ENCODE results near the gene VAPA.

DNA sequence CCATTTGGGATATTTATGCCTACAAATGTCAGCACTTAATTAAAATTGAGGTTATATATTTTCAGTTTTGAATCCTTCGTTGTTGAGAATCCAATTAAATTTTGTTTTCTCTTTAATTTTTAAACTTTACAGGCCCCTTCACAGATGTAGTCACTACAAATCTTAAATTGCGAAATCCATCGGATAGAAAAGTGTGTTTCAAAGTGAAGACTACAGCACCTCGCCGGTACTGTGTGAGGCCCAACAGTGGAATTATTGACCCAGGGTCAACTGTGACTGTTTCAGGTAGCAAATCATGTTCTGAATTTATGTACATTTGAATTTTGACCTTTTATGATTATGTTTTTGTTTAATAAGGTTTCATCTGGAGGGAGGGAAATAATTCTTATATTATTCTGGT is 17.9 kb downstream of the VAPA start:
- TF ChIP-seq, protein P1, sequence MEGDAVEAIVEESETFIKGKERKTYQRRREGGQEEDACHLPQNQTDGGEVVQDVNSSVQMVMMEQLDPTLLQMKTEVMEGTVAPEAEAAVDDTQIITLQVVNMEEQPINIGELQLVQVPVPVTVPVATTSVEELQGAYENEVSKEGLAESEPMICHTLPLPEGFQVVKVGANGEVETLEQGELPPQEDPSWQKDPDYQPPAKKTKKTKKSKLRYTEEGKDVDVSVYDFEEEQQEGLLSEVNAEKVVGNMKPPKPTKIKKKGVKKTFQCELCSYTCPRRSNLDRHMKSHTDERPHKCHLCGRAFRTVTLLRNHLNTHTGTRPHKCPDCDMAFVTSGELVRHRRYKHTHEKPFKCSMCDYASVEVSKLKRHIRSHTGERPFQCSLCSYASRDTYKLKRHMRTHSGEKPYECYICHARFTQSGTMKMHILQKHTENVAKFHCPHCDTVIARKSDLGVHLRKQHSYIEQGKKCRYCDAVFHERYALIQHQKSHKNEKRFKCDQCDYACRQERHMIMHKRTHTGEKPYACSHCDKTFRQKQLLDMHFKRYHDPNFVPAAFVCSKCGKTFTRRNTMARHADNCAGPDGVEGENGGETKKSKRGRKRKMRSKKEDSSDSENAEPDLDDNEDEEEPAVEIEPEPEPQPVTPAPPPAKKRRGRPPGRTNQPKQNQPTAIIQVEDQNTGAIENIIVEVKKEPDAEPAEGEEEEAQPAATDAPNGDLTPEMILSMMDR (IDR thresholded peaks at IDR 0.05), result no peak
- TF ChIP-seq POLR2A (IDR thresholded peaks at IDR 0.05), result no peak
